HG03575 (cell line): ENCODE results near the gene IMMP2L.

Source experiments
- ATAC-seq: cut with Tn5 transposase; IDR thresholded peaks from one replicate; pipeline ENCODE4 v1.9.1; 2021; ENCODE audit not compliant: unreplicated experiment, insufficient number of reproducible peaks, low FRiP score; ENCODE audit errors: extremely low read depth

IMMP2L gene

GRCh38 chr7:110800984-110801383 is 761.3 kb downstream of the IMMP2L start:
- no peak for ATAC-seq

GRCh38 chr7:110797656-110798055 is 764.6 kb downstream of the IMMP2L start:
- no peak for ATAC-seq

GRCh38 chr7:110790992-110791391 is 771.3 kb downstream of the IMMP2L start:
- ATAC-seq: no peak

GRCh38 chr7:110786328-110786965 is 775.8 kb downstream of the IMMP2L start:
- no peak for ATAC-seq

- ATAC-seq: no peak
Observed at GRCh38 chr7:110784749-110785148, 777.5 kb downstream of the IMMP2L start.

GRCh38 chr7:110780712-110781111 is 781.6 kb downstream of the IMMP2L start:
- no peak for ATAC-seq

- ATAC-seq: no peak
Observed at GRCh38 chr7:110779339-110779738, 783.0 kb downstream of the IMMP2L start.

GRCh38 chr7:110775046-110775445 is 787.2 kb downstream of the IMMP2L start:
- ATAC-seq: no peak

- ATAC-seq: no peak
Observed at GRCh38 chr7:110774071-110774470, 788.2 kb downstream of the IMMP2L start.

GRCh38 chr7:110772615-110773014 is 789.7 kb downstream of the IMMP2L start:
- ATAC-seq: no peak

- ATAC-seq: no peak
Observed at GRCh38 chr7:110771717-110772116, 790.6 kb downstream of the IMMP2L start.

GRCh38 chr7:110767550-110768110 is 794.7 kb downstream of the IMMP2L start:
- ATAC-seq: no peak

- ATAC-seq: no peak
Observed at GRCh38 chr7:110766864-110767263, 795.4 kb downstream of the IMMP2L start.

GRCh38 chr7:110764852-110765251 is 797.4 kb downstream of the IMMP2L start:
- no peak for ATAC-seq

- ATAC-seq: no peak
Observed at GRCh38 chr7:110762546-110763225, 799.6 kb downstream of the IMMP2L start.

- no peak for ATAC-seq
Observed at GRCh38 chr7:110760341-110760740, 802.0 kb downstream of the IMMP2L start.

GRCh38 chr7:110759069-110759468 is 803.2 kb downstream of the IMMP2L start:
- no peak for ATAC-seq

- no peak for ATAC-seq
Observed at GRCh38 chr7:110754649-110755048, 807.6 kb downstream of the IMMP2L start.

GRCh38 chr7:110750931-110751605 is 811.2 kb downstream of the IMMP2L start:
- ATAC-seq: no peak

GRCh38 chr7:110733221-110733620 is 829.1 kb downstream of the IMMP2L start:
- no peak for ATAC-seq
